CD4-positive, alpha-beta T cell (primary cell): Measurements from ENCODE around the gene USP32. TPM values are rescaled to one million over a fixed set of nuclear protein-coding genes. Genes with fewer than 3 reads are reported as not detected.

ENCODE experiments used
- ATAC-seq: fragments of 200-7000 bp; cut with Tn5 transposase; one replicate; pipeline ENCODE4 v1.10.0; 2022; ENCODE audit warnings: mild to moderate bottlenecking; ENCODE audit not compliant: poor library complexity
- CTCF ChIA-PET: fragments of 350-600 bp; sonication (Branson Sonifier 250); formaldehyde crosslinking; loops from one replicate; lab custom pipeline; 2021; ENCODE audit warnings: antibody characterized with exemption, inconsistent platforms; lab: Charles Lee
- POLR2A ChIA-PET: fragments of 350-600 bp; sonication (Branson Sonifier 250); formaldehyde crosslinking; loops from one replicate; lab custom pipeline; 2021; ENCODE audit warnings: antibody characterized with exemption, inconsistent platforms; lab: Charles Lee
- DNase-seq, 14 experiments: peaks; one replicate each; pipeline ENCODE4 v3.0.0-alpha.2; 2013 to 2020; ENCODE audit warnings: mixed read lengths in 2 of 14
- H3K27ac ChIP-seq, 2 donors: one replicate each; pipeline versions ENCODE4 v1.5.1 to v1.7.0; 2013; ENCODE audit warnings: low read length in 2 of 2, low read depth in 1 of 2, mild to moderate bottlenecking in 1 of 2
- H3K27me3 ChIP-seq, 2 experiments: 1 replicate in 1 of 2; 2 replicates in 1 of 2; pipeline versions ENCODE4 v1.6.1 to v1.7.0; 2013; ENCODE audit warnings: low read length in 2 of 2, control low read depth in 1 of 2, mild to moderate bottlenecking in 1 of 2, moderate library complexity in 1 of 2; ENCODE audit not compliant: insufficient read depth in 2 of 2, control insufficient read depth in 1 of 2
- H3K36me3 ChIP-seq: one replicate; pipeline ENCODE4 v1.6.1; 2013; ENCODE audit warnings: low read length, control low read depth; ENCODE audit not compliant: insufficient read depth
- H3K4me1 ChIP-seq: one replicate; pipeline ENCODE4 v1.6.1; 2013; ENCODE audit warnings: low read length, control low read depth; ENCODE audit not compliant: insufficient read depth
- H3K4me3 ChIP-seq: one replicate; pipeline ENCODE4 v1.5.1; 2013; ENCODE audit warnings: mild to moderate bottlenecking, low read length, moderate library complexity
- H3K9me3 ChIP-seq, 2 experiments: 1 replicate in 1 of 2; 2 replicates in 1 of 2; pipeline versions ENCODE4 v1.6.1 to v1.7.0; 2013; ENCODE audit warnings: low read length in 2 of 2, mild to moderate bottlenecking in 2 of 2, control low read depth in 1 of 2, moderate library complexity in 1 of 2; ENCODE audit not compliant: control insufficient read depth in 1 of 2, insufficient read depth in 1 of 2
- H3K27ac Mint-ChIP-seq: one replicate; pipeline ENCODE4 v1.8.0; 2020; ENCODE audit warnings: mixed read lengths
- H3K27me3 Mint-ChIP-seq: one replicate; pipeline ENCODE4 v1.8.0; 2021; ENCODE audit warnings: mixed read lengths
- H3K36me3 Mint-ChIP-seq: one replicate; pipeline ENCODE4 v1.8.0; 2021; ENCODE audit warnings: low read depth, mixed read lengths
- H3K4me1 Mint-ChIP-seq: one replicate; pipeline ENCODE4 v1.8.0; 2021; ENCODE audit warnings: low read depth, mixed read lengths
- H3K4me3 Mint-ChIP-seq: one replicate; pipeline ENCODE4 v1.8.0; 2020; ENCODE audit warnings: mild to moderate bottlenecking, mixed read lengths
- H3K9me3 Mint-ChIP-seq: one replicate; pipeline ENCODE4 v1.8.0; 2020; ENCODE audit warnings: mixed read lengths
- CTCF ChIP-seq: fragments of 200-600 bp; IDR thresholded peaks from one replicate; pipeline ENCODE4 v1.8.0; 2022; ENCODE audit warnings: antibody characterized with exemption, mild to moderate bottlenecking
- intact Hi-C, 2 experiments: fragments of 100-400 bp; cut with DNase I in 1 of 2; cut with micrococcal nuclease in 1 of 2; formaldehyde crosslinking; loops; one replicate each; pipeline versions ENCODE4 v1.15.1 to v1.9.0; 2023 to 2025; cut with DNase I, micrococcal nuclease
- total RNA-seq, 174 experiments: library from RNA in 2 of 174; stranded (reverse) in 2 of 174; gene quantifications; one replicate each; pipeline ENCODE4 v1.2.3 and lab custom pipeline; 2021 to 2026

USP32 gene
- total RNA-seq, 2 experiments from 2014 or later, result 23.9 to 24.7 TPM

- intact Hi-C loops, result no loop called here
- ChIA-PET POLR2A (interaction anchor here (1.8 kb wide), 1 partner anchor 36 kb away, joined by 4 read pairs; the partner anchor contains the start of gene USP32), CTCF (interaction anchor here (0.5 to 0.6 kb wide), 2 partner anchors 17 to 1817 kb away, joined by 3 to 4 read pairs; no protein-coding TSS in a partner anchor)
- H3K27me3 ChIP-seq, result no peaks in the 10 kb centered on the region
- Mint-ChIP-seq H3K4me3 (no peak overlapping the region), H3K27ac (no peak overlapping the region), H3K36me3 (peaks cover 10% of the 10 kb centered on the region), H3K27me3 (no peaks in the 10 kb centered on the region), H3K9me3 (no peaks in the 10 kb centered on the region), H3K4me1 (peaks cover 50% of the 10 kb centered on the region)
- no peaks in the 10 kb centered on the region for H3K9me3 ChIP-seq
- no peak for DNase-seq
- H3K27ac ChIP-seq, result no peak overlapping the region
- no peaks in the 10 kb centered on the region for H3K36me3 ChIP-seq
- peaks cover 5% of the 10 kb centered on the region for H3K4me1 ChIP-seq
- ATAC-seq, result no peak
- H3K4me3 ChIP-seq, result no peak overlapping the region
- no peak for TF ChIP-seq CTCF
Observed at GRCh38 chr17:60355663-60356594, 36.0 kb downstream of the USP32 start.

- Mint-ChIP-seq H3K36me3 (peaks cover 10% of the 10 kb centered on the region), H3K9me3 (no peaks in the 10 kb centered on the region), H3K27me3 (no peaks in the 10 kb centered on the region), H3K4me3 (no peak overlapping the region), H3K4me1 (peaks cover 50% of the 10 kb centered on the region), H3K27ac (no peak overlapping the region)
- Histone ChIP-seq H3K4me1 (peaks cover 5% of the 10 kb centered on the region), H3K36me3 (no peaks in the 10 kb centered on the region), H3K4me3 (no peak overlapping the region), H3K27me3 (no peaks in the 10 kb centered on the region), H3K9me3 (no peaks in the 10 kb centered on the region), H3K27ac (no peak overlapping the region)
- POLR2A ChIA-PET, result no interaction called here
- no peak for TF ChIP-seq CTCF
- ATAC-seq, result no peak
- intact Hi-C loops, result no loop called here
- CTCF ChIA-PET, result no interaction called here
- DNase-seq, result no peak
Observed at GRCh38 chr17:60354223-60354622, 37.7 kb downstream of the USP32 start.

DNA sequence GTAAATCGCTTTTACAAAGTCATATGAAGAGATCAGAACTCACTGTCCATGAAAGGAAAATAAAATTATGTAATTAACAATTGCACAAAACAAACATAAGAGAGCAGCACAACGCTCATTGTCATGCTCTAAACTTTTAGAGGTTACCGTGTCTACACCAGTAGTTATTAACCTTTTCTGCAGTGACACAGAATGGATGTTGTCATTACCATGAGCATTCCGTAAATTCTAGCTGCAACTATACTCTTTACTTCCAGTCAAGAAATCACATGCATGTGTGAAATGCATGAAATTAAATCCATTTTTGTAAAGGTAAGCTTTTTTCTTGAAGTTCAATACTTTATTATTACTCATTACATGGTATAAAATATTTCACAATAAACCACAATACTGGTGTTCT lies 38.2 kb downstream of the USP32 start:
- Histone ChIP-seq H3K4me3 (no peak overlapping the region), H3K27me3 (no peaks in the 10 kb centered on the region), H3K9me3 (no peaks in the 10 kb centered on the region), H3K27ac (no peak overlapping the region), H3K36me3 (no peaks in the 10 kb centered on the region), H3K4me1 (peaks cover 5% of the 10 kb centered on the region)
- DNase-seq (no peak), ATAC-seq (no peak)
- ChIA-PET POLR2A (no interaction called here), CTCF (no interaction called here)
- H3K9me3 Mint-ChIP-seq, result no peaks in the 10 kb centered on the region
- H3K36me3 Mint-ChIP-seq, result peaks cover 10% of the 10 kb centered on the region
- H3K27me3 Mint-ChIP-seq, result no peaks in the 10 kb centered on the region
- peaks cover 46% of the 10 kb centered on the region for H3K4me1 Mint-ChIP-seq
- no peak for TF ChIP-seq CTCF
- intact Hi-C loops, result no loop called here
- H3K27ac Mint-ChIP-seq, result no peak overlapping the region
- H3K4me3 Mint-ChIP-seq, result no peak overlapping the region
